ENCODE data around the gene SERPINB6. TPM values are rescaled to one million over a fixed set of nuclear protein-coding genes. Genes with fewer than 3 reads are reported as not detected.

The SERPINB6 gene
- total RNA-seq, 1 experiment from 2014 or later = 169 TPM

DNA sequence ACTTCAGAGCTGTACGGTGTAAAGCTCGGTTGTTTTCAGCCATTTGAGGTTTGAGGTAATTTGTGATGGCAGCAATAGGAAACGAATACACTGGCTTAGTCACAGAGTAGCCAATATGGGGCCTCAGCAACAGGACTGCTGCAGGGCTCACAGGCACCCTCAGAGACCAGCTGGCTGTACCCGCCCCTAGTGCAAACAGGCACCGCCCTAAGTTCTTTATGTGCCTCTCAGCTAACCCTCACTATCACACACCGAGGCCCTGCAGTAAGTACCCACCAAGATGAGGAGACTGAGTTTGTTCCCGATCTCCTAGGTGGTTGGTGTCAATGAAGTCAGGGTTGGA lies 57.1 kb downstream of the SERPINB6 start:
- DNase-seq = no peak
- H3K4me2 ChIP-seq = no peak overlapping the region
- H3K4me3 ChIP-seq = no peak overlapping the region
- ChIA-PET POLR2A (ENCODE audit: unreplicated experiment) (interaction anchor here (0.6 kb wide), 1 partner anchor 26 kb away, joined by 10 read pairs; no protein-coding TSS in a partner anchor), CTCF (no interaction called here)
- TF ChIP-seq, protein P1, sequence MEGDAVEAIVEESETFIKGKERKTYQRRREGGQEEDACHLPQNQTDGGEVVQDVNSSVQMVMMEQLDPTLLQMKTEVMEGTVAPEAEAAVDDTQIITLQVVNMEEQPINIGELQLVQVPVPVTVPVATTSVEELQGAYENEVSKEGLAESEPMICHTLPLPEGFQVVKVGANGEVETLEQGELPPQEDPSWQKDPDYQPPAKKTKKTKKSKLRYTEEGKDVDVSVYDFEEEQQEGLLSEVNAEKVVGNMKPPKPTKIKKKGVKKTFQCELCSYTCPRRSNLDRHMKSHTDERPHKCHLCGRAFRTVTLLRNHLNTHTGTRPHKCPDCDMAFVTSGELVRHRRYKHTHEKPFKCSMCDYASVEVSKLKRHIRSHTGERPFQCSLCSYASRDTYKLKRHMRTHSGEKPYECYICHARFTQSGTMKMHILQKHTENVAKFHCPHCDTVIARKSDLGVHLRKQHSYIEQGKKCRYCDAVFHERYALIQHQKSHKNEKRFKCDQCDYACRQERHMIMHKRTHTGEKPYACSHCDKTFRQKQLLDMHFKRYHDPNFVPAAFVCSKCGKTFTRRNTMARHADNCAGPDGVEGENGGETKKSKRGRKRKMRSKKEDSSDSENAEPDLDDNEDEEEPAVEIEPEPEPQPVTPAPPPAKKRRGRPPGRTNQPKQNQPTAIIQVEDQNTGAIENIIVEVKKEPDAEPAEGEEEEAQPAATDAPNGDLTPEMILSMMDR (conservative IDR thresholded peaks at IDR 0.05) = no peak
- no peak for TF ChIP-seq EZH2 (IDR thresholded peaks at IDR 0.05; ENCODE audit: low read depth)
- H4K20me1 ChIP-seq (ENCODE audit: insufficient read depth) = no peaks in the 10 kb centered on the region
- H3F3A ChIP-seq (ENCODE audit: insufficient read depth, low read depth) = no peaks in the 10 kb centered on the region
- BruUV-seq (replicated peaks) = no TSS peak
- H3K4me1 ChIP-seq (replicated peaks; ENCODE audit: insufficient read depth) = no peaks in the 10 kb centered on the region
- no peaks in the 10 kb centered on the region for H3K79me2 ChIP-seq (ENCODE audit: low read depth)
- no peaks in the 10 kb centered on the region for H3K9me2 ChIP-seq (ENCODE audit: insufficient read depth)
- no peaks in the 10 kb centered on the region for H3K9me3 ChIP-seq (ENCODE audit: insufficient read depth, low read depth)
- intact Hi-C loops (cut with micrococcal nuclease; ENCODE audit: unreplicated experiment) = loop anchor here (5.0 kb wide), 1 partner anchor 73 kb away; no protein-coding TSS in a partner anchor
- H3K27ac ChIP-seq = no peak overlapping the region
- no peak overlapping the region for H2AFZ ChIP-seq
- H3K36me3 ChIP-seq (ENCODE audit: low read depth) = no peaks in the 10 kb centered on the region
- no peaks in the 10 kb centered on the region for H3K27me3 ChIP-seq (ENCODE audit: insufficient read depth, low read depth)

DNA sequence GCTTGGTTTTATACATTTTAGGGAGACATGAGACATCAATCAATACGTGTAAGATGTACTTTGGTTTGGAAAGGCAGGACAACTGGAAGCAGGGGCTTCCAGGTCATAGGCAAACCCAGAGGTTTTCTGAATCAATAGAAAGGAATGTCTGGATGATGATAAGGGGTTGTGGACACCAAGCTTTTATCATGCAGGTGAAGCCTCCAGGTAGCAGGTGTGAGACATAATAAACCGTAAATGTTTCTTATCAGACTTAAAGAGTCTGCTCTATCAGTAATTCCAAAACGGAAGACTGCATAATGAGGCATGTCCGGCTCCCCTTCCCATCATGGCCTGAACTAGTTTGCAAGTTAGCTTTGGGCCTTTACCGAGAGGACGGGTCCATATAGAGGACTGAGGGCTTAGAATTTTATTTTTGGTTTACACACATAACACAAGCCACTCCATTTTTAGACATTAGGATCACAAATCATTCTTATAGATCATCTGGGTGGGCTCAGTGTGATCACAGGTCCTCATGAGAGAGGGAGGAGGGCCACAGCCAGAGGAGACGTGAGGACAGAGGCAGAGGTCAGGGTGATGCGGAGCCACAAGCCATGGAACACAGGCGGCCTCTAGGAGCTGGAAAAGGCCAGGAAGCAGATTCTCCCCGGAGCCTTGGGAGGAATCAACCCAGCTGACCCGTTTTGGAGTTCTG lies 57.6 kb downstream of the SERPINB6 start:
- Histone ChIP-seq H3K36me3 (ENCODE audit: low read depth) (no peaks in the 10 kb centered on the region), H3F3A (ENCODE audit: insufficient read depth, low read depth) (no peaks in the 10 kb centered on the region), H3K4me2 (no peak overlapping the region), H3K27ac (no peak overlapping the region), H3K79me2 (ENCODE audit: low read depth) (no peaks in the 10 kb centered on the region), H3K9me2 (ENCODE audit: insufficient read depth) (no peaks in the 10 kb centered on the region), H3K4me1 (replicated peaks; ENCODE audit: insufficient read depth) (no peaks in the 10 kb centered on the region), H3K27me3 (ENCODE audit: insufficient read depth, low read depth) (no peaks in the 10 kb centered on the region), H2AFZ (no peak overlapping the region), H4K20me1 (ENCODE audit: insufficient read depth) (no peaks in the 10 kb centered on the region), H3K4me3 (no peak overlapping the region), H3K9me3 (ENCODE audit: insufficient read depth, low read depth) (no peaks in the 10 kb centered on the region)
- ChIA-PET CTCF (no interaction called here), POLR2A (ENCODE audit: unreplicated experiment) (interaction anchor here (0.6 kb wide), 2 partner anchors 26 to 414 kb away, joined by 6 to 10 read pairs; no protein-coding TSS in a partner anchor)
- no TSS peak for BruUV-seq (replicated peaks)
- intact Hi-C loops (cut with micrococcal nuclease; ENCODE audit: unreplicated experiment) = loop anchor here (5.0 kb wide), 1 partner anchor 74 kb away; no protein-coding TSS in a partner anchor
- TF ChIP-seq EZH2 (IDR thresholded peaks at IDR 0.05; ENCODE audit: low read depth) = no peak
- TF ChIP-seq, protein P1 (conservative IDR thresholded peaks at IDR 0.05) = no peak
- no peak for DNase-seq

DNA sequence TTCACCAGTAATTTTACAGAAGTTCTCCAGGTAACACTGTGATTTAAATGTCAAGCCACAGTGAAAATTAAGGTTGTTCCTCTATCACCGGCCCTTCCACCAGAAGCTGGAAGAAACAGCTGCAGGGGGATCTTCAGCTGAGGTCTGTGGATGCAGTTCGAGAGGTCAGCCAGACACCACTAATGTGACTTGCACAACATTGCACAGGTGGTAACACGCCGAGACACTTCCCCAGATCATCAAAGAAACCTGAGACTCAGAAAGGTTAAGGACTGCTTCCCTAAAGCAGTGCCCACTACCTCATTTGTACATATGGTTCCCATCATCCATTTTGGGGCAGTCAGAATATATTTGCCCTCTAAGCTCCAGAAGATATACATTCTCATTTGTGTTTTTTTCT lies 60.2 kb downstream of the SERPINB6 start:
- Histone ChIP-seq H3K4me3 (no peak overlapping the region), H3K79me2 (ENCODE audit: low read depth) (no peaks in the 10 kb centered on the region), H4K20me1 (ENCODE audit: insufficient read depth) (no peaks in the 10 kb centered on the region), H2AFZ (no peak overlapping the region), H3K27me3 (ENCODE audit: insufficient read depth, low read depth) (no peaks in the 10 kb centered on the region), H3F3A (ENCODE audit: insufficient read depth, low read depth) (no peaks in the 10 kb centered on the region), H3K36me3 (ENCODE audit: low read depth) (no peaks in the 10 kb centered on the region), H3K9me2 (ENCODE audit: insufficient read depth) (no peaks in the 10 kb centered on the region), H3K4me1 (replicated peaks; ENCODE audit: insufficient read depth) (no peaks in the 10 kb centered on the region), H3K27ac (no peak overlapping the region), H3K4me2 (no peak overlapping the region), H3K9me3 (ENCODE audit: insufficient read depth, low read depth) (no peaks in the 10 kb centered on the region)
- POLR2A ChIA-PET (ENCODE audit: unreplicated experiment) = no interaction called here
- no peak for DNase-seq
- intact Hi-C loops (cut with micrococcal nuclease; ENCODE audit: unreplicated experiment) = loop anchor here (1.0 to 5.0 kb wide), 3 partner anchors 65 to 120 kb away; no protein-coding TSS in a partner anchor
- CTCF ChIA-PET = interaction anchor here (0.8 to 1.6 kb wide), 3 partner anchors 65 to 200 kb away, joined by 3 to 5 read pairs (median 4); no protein-coding TSS in a partner anchor
- no TSS peak for BruUV-seq (replicated peaks)
- TF ChIP-seq EZH2 (IDR thresholded peaks at IDR 0.05; ENCODE audit: low read depth) = no peak
- TF ChIP-seq, protein P1 (conservative IDR thresholded peaks at IDR 0.05) = no peak
